ENCODE results near the gene MCF2L2.

MCF2L2 gene

GRCh38 chr3:183385698-183386613 is 42.5 kb downstream of the MCF2L2 start:
- DNase-seq, result peak; percentile 71 to 88 (median 82)
- Histone ChIP-seq H3K9me3 (ENCODE audit: control extremely low read depth in 1 of 5, control insufficient read depth in 4 of 5, insufficient read depth in 2 of 5, low read depth in 1 of 5, low read length in 4 of 5) (no peaks in the 10 kb centered on the region), H3K4me1 (ENCODE audit: control extremely low read depth in 1 of 4, control insufficient read depth in 4 of 4, insufficient read depth in 4 of 4, low read length in 3 of 4) (peaks cover 3 to 10% (median 7%) of the 10 kb centered on the region in 4 experiments), H3K4me3 (ENCODE audit: control insufficient read depth in 1 of 7, extremely low read depth in 1 of 7, insufficient read depth in 4 of 7, low read depth in 2 of 7, low read length in 6 of 7) (no peak overlapping the region), H3K36me3 (ENCODE audit: control insufficient read depth in 4 of 4, insufficient read depth in 4 of 4, low read length in 3 of 4) (peaks cover 0 to 2% (median 0%) of the 10 kb centered on the region in 4 experiments), H3K27me3 (replicated peaks in 2 of 5; ENCODE audit: control insufficient read depth in 4 of 5, insufficient read depth in 5 of 5, low read length in 4 of 5) (no peaks in the 10 kb centered on the region), H3K27ac (ENCODE audit: insufficient read depth in 1 of 2, low read depth in 1 of 2, low read length in 2 of 2, poor library complexity in 1 of 2, severe bottlenecking in 2 of 2) (no peak overlapping the region)
- 83% methylated on average over 8 of the region's 11 CpGs for WGBS (ENCODE audit: insufficient coverage)
- POLR2A ChIA-PET, result no interaction called here
- CTCF ChIA-PET, result interaction anchor here (0.7 to 9.2 kb wide), 21 partner anchors 13 to 491 kb away, joined by 3 to 349 read pairs (median 4); no protein-coding TSS in a partner anchor

- WGBS (ENCODE audit: insufficient coverage), result no CpG with 5 or more reads among the region's 1 CpG
- POLR2A ChIA-PET, result interaction anchor here (1.2 kb wide), 1 partner anchor 128 kb away, joined by 3 read pairs; no protein-coding TSS in a partner anchor
- Histone ChIP-seq H3K4me1 (ENCODE audit: control extremely low read depth in 1 of 4, control insufficient read depth in 4 of 4, insufficient read depth in 4 of 4, low read length in 3 of 4) (peaks cover 0 to 27% (median 5%) of the 10 kb centered on the region in 4 experiments), H3K4me3 (ENCODE audit: control insufficient read depth in 1 of 7, extremely low read depth in 1 of 7, insufficient read depth in 4 of 7, low read depth in 2 of 7, low read length in 6 of 7) (no peak overlapping the region), H3K27me3 (replicated peaks in 2 of 5; ENCODE audit: control insufficient read depth in 4 of 5, insufficient read depth in 5 of 5, low read length in 4 of 5) (no peaks in the 10 kb centered on the region), H3K9me3 (ENCODE audit: control extremely low read depth in 1 of 5, control insufficient read depth in 4 of 5, insufficient read depth in 2 of 5, low read depth in 1 of 5, low read length in 4 of 5) (no peaks in the 10 kb centered on the region), H3K27ac (ENCODE audit: insufficient read depth in 1 of 2, low read depth in 1 of 2, low read length in 2 of 2, poor library complexity in 1 of 2, severe bottlenecking in 2 of 2) (no peak overlapping the region), H3K36me3 (ENCODE audit: control insufficient read depth in 4 of 4, insufficient read depth in 4 of 4, low read length in 3 of 4) (peaks cover 0 to 6% (median 0%) of the 10 kb centered on the region in 4 experiments)
- DNase-seq, result no peak
- CTCF ChIA-PET, result interaction anchor here (0.9 to 9.2 kb wide), 22 partner anchors 12 to 268 kb away, joined by 3 to 349 read pairs (median 5); partner anchors contain the start of gene B3GNT5
These were observed 46.7 kb downstream of the MCF2L2 start for GRCh38 chr3:183381673-183382072.

- Histone ChIP-seq H3K4me3 (ENCODE audit: control insufficient read depth in 1 of 7, extremely low read depth in 1 of 7, insufficient read depth in 4 of 7, low read depth in 2 of 7, low read length in 6 of 7) (no peak overlapping the region), H3K27me3 (replicated peaks in 2 of 5; ENCODE audit: control insufficient read depth in 4 of 5, insufficient read depth in 5 of 5, low read length in 4 of 5) (no peaks in the 10 kb centered on the region), H3K9me3 (ENCODE audit: control extremely low read depth in 1 of 5, control insufficient read depth in 4 of 5, insufficient read depth in 2 of 5, low read depth in 1 of 5, low read length in 4 of 5) (no peaks in the 10 kb centered on the region), H3K4me1 (ENCODE audit: control extremely low read depth in 1 of 4, control insufficient read depth in 4 of 4, insufficient read depth in 4 of 4, low read length in 3 of 4) (peaks cover 1 to 31% (median 8%) of the 10 kb centered on the region in 4 experiments), H3K27ac (ENCODE audit: insufficient read depth in 1 of 2, low read depth in 1 of 2, low read length in 2 of 2, poor library complexity in 1 of 2, severe bottlenecking in 2 of 2) (no peak overlapping the region), H3K36me3 (ENCODE audit: control insufficient read depth in 4 of 4, insufficient read depth in 4 of 4, low read length in 3 of 4) (peaks cover 0 to 3% (median 0%) of the 10 kb centered on the region in 4 experiments)
- POLR2A ChIA-PET, result interaction anchor here (1.2 kb wide), 1 partner anchor 127 kb away, joined by 3 read pairs; no protein-coding TSS in a partner anchor
- DNase-seq, result peak in 2 of 3 donors; percentile 16 to 38
- 77% methylated on average over 2 of the region's 4 CpGs for WGBS (ENCODE audit: insufficient coverage)
- CTCF ChIA-PET, result interaction anchor here (1.0 to 9.2 kb wide), 11 partner anchors 94 to 258 kb away, joined by 3 to 349 read pairs (median 6); partner anchors contain the start of gene B3GNT5
These were observed 47.2 kb downstream of the MCF2L2 start for GRCh38 chr3:183381179-183381578.

GRCh38 chr3:183378951-183379350 is 49.5 kb downstream of the MCF2L2 start:
- POLR2A ChIA-PET, result no interaction called here
- WGBS (ENCODE audit: insufficient coverage), result 100% methylated on average over 3 of the region's 3 CpGs
- H3K27ac ChIP-seq (ENCODE audit: insufficient read depth in 1 of 2, low read depth in 1 of 2, low read length in 2 of 2, poor library complexity in 1 of 2, severe bottlenecking in 2 of 2), result no peak overlapping the region
- no peak for DNase-seq
- peaks cover 7 to 41% (median 15%) of the 10 kb centered on the region in 4 experiments for H3K4me1 ChIP-seq (ENCODE audit: control extremely low read depth in 1 of 4, control insufficient read depth in 4 of 4, insufficient read depth in 4 of 4, low read length in 3 of 4)
- CTCF ChIA-PET, result interaction anchor here (0.6 to 9.2 kb wide), 3 partner anchors 128 to 195 kb away, joined by 3 to 349 read pairs (median 4); no protein-coding TSS in a partner anchor
- H3K27me3 ChIP-seq (replicated peaks in 2 of 5; ENCODE audit: control insufficient read depth in 4 of 5, insufficient read depth in 5 of 5, low read length in 4 of 5), result no peaks in the 10 kb centered on the region
- no peak overlapping the region for H3K4me3 ChIP-seq (ENCODE audit: control insufficient read depth in 1 of 7, extremely low read depth in 1 of 7, insufficient read depth in 4 of 7, low read depth in 2 of 7, low read length in 6 of 7)
- no peaks in the 10 kb centered on the region for H3K9me3 ChIP-seq (ENCODE audit: control extremely low read depth in 1 of 5, control insufficient read depth in 4 of 5, insufficient read depth in 2 of 5, low read depth in 1 of 5, low read length in 4 of 5)
- H3K36me3 ChIP-seq (ENCODE audit: control insufficient read depth in 4 of 4, insufficient read depth in 4 of 4, low read length in 3 of 4), result peaks cover 0 to 3% (median 0%) of the 10 kb centered on the region in 4 experiments

GRCh38 chr3:183378545-183378944 is 49.9 kb downstream of the MCF2L2 start:
- H3K27me3 ChIP-seq (replicated peaks in 2 of 5; ENCODE audit: control insufficient read depth in 4 of 5, insufficient read depth in 5 of 5, low read length in 4 of 5), result no peaks in the 10 kb centered on the region
- WGBS (ENCODE audit: insufficient coverage), result 100% methylated on average over 7 of the region's 12 CpGs
- peaks cover 7 to 41% (median 15%) of the 10 kb centered on the region in 4 experiments for H3K4me1 ChIP-seq (ENCODE audit: control extremely low read depth in 1 of 4, control insufficient read depth in 4 of 4, insufficient read depth in 4 of 4, low read length in 3 of 4)
- H3K27ac ChIP-seq (ENCODE audit: insufficient read depth in 1 of 2, low read depth in 1 of 2, low read length in 2 of 2, poor library complexity in 1 of 2, severe bottlenecking in 2 of 2), result no peak overlapping the region
- ChIA-PET CTCF (interaction anchor here (0.6 to 9.2 kb wide), 3 partner anchors 127 to 195 kb away, joined by 3 to 349 read pairs (median 4); no protein-coding TSS in a partner anchor), POLR2A (no interaction called here)
- no peak overlapping the region for H3K4me3 ChIP-seq (ENCODE audit: control insufficient read depth in 1 of 7, extremely low read depth in 1 of 7, insufficient read depth in 4 of 7, low read depth in 2 of 7, low read length in 6 of 7)
- H3K9me3 ChIP-seq (ENCODE audit: control extremely low read depth in 1 of 5, control insufficient read depth in 4 of 5, insufficient read depth in 2 of 5, low read depth in 1 of 5, low read length in 4 of 5), result no peaks in the 10 kb centered on the region
- DNase-seq, result no peak
- H3K36me3 ChIP-seq (ENCODE audit: control insufficient read depth in 4 of 4, insufficient read depth in 4 of 4, low read length in 3 of 4), result peaks cover 0 to 3% (median 0%) of the 10 kb centered on the region in 4 experiments

GRCh38 chr3:183378008-183378407 is 50.4 kb downstream of the MCF2L2 start:
- Histone ChIP-seq H3K4me3 (ENCODE audit: control insufficient read depth in 1 of 7, extremely low read depth in 1 of 7, insufficient read depth in 4 of 7, low read depth in 2 of 7, low read length in 6 of 7) (no peak overlapping the region), H3K27ac (ENCODE audit: insufficient read depth in 1 of 2, low read depth in 1 of 2, low read length in 2 of 2, poor library complexity in 1 of 2, severe bottlenecking in 2 of 2) (no peak overlapping the region), H3K36me3 (ENCODE audit: control insufficient read depth in 4 of 4, insufficient read depth in 4 of 4, low read length in 3 of 4) (peaks cover 0 to 3% (median 0%) of the 10 kb centered on the region in 4 experiments), H3K27me3 (replicated peaks in 2 of 5; ENCODE audit: control insufficient read depth in 4 of 5, insufficient read depth in 5 of 5, low read length in 4 of 5) (no peaks in the 10 kb centered on the region), H3K9me3 (ENCODE audit: control extremely low read depth in 1 of 5, control insufficient read depth in 4 of 5, insufficient read depth in 2 of 5, low read depth in 1 of 5, low read length in 4 of 5) (no peaks in the 10 kb centered on the region), H3K4me1 (ENCODE audit: control extremely low read depth in 1 of 4, control insufficient read depth in 4 of 4, insufficient read depth in 4 of 4, low read length in 3 of 4) (peaks cover 7 to 41% (median 15%) of the 10 kb centered on the region in 4 experiments)
- CTCF ChIA-PET, result interaction anchor here (9.2 kb wide), 1 partner anchor 194 kb away, joined by 349 read pairs; no protein-coding TSS in a partner anchor
- POLR2A ChIA-PET, result interaction anchor here (0.6 kb wide), 1 partner anchor 57 kb away, joined by 3 read pairs; no protein-coding TSS in a partner anchor
- 86% methylated on average over 2 of the region's 3 CpGs for WGBS (ENCODE audit: insufficient coverage)
- DNase-seq, result peak in 2 of 3 donors; percentile 18 to 41
